Activated T-helper 2 cell treated with anti-CD3 and anti-CD28 coated beads, Interferon-gamma antibody, Interleukin-2, Interleukin-4, amounts not matched to agents 10 μg/mL and 5 μg/mL and 100 μg/mL, durations not matched to agents 14 hours and 24 hours and 36 hours (primary cell): ENCODE measurements around the gene SPAG6. TPM values are rescaled to one million over a fixed set of nuclear protein-coding genes. Genes with fewer than 3 reads are reported as not detected.

Experiments used
- DNase-seq: peaks from one replicate; pipeline ENCODE4 v3.0.0; 2021; ENCODE audit warnings: low spot score
- H3K27ac Mint-ChIP-seq: one replicate; pipeline ENCODE4 v1.8.0; 2021; ENCODE audit warnings: mixed read lengths
- H3K27me3 Mint-ChIP-seq: one replicate; pipeline ENCODE4 v1.8.0; 2021; ENCODE audit warnings: low read depth, mixed read lengths
- H3K36me3 Mint-ChIP-seq: one replicate; pipeline ENCODE4 v1.8.0; 2021; ENCODE audit warnings: low read depth, mixed read lengths
- H3K4me1 Mint-ChIP-seq: one replicate; pipeline ENCODE4 v1.8.0; 2021; ENCODE audit warnings: low read depth, mixed read lengths
- H3K4me3 Mint-ChIP-seq: one replicate; pipeline ENCODE4 v1.8.0; 2021; ENCODE audit warnings: low read depth, mild to moderate bottlenecking, moderate library complexity, mixed read lengths
- H3K9me3 Mint-ChIP-seq: one replicate; pipeline ENCODE4 v1.8.0; 2021; ENCODE audit warnings: mixed read lengths
- intact Hi-C: fragments of 100-400 bp; cut with micrococcal nuclease; formaldehyde crosslinking; loops from one replicate; pipeline ENCODE4 v1.15.1; 2023
- total RNA-seq: library from RNA; stranded (reverse); gene quantifications from 2 replicates; pipeline ENCODE4 v1.2.3, GENCODE V29; 2022

The SPAG6 gene
- total RNA-seq, 1 donor from 2014 or later, result 0.14 TPM

DNA sequence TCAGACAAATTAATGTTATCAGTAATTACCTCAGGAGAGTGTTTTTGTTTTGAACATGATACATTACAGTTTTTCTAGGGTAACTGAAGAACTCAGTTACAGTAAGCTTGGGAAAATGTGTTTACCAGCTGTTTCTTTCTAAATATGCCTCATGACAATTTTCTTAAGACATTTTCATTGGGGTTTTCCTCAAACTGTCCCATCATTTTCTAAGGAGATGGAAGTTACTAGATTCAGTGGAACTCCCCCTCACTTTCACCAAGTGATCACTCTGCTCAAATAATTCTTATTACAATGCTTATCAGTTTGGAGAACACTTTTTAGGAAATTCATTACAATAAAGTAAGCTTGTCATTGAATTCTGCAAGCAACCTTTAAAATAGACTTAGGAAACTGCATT, 6.4 kb upstream of the SPAG6 start:
- intact Hi-C loops, result no loop called here
- Mint-ChIP-seq H3K27ac (peak overlapping the region; percentile 12), H3K4me1 (peaks cover 36% of the 10 kb centered on the region), H3K4me3 (peak overlapping the region; percentile 26), H3K36me3 (peaks cover 3% of the 10 kb centered on the region), H3K9me3 (no peaks in the 10 kb centered on the region), H3K27me3 (peaks cover 62% of the 10 kb centered on the region)
- DNase-seq, result no peak

DNA sequence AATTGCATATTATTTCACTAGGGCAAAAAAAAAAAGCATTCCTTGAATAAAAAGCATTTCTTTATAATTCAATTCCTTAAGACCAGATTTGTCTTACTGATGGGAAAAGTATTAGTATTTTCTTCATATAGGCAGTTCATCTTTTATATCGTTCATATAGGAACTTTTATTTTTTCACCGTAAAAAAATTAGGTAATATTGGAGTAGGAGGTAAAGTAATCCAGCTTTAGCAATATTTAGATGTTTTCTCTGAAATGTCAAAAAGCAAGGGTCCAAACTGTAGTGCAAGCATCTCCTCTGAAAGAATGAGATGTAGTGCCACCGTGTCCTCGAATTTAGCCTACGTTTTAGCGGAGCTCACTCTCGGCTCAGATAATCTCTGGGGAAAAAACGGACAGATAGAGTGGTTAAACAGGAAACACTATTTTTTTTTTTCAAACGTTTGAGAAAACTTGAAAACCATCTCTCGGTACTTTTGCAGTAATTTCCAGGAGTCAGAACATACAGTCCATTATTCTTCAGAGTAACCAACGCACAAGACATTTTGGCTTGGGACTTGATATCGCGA, 5.5 kb upstream of the SPAG6 start:
- Mint-ChIP-seq H3K4me3 (peak overlapping the region; percentile 85), H3K9me3 (no peaks in the 10 kb centered on the region), H3K4me1 (peaks cover 44% of the 10 kb centered on the region), H3K36me3 (peaks cover 3% of the 10 kb centered on the region), H3K27me3 (peaks cover 71% of the 10 kb centered on the region), H3K27ac (peak overlapping the region; percentile 90)
- DNase-seq, result no peak
- intact Hi-C loops, result loop anchor here (1.0 to 5.0 kb wide), 8 partner anchors 16 to 843 kb away; partner anchors contain the start of genes DNAJC1 and MLLT10

DNA sequence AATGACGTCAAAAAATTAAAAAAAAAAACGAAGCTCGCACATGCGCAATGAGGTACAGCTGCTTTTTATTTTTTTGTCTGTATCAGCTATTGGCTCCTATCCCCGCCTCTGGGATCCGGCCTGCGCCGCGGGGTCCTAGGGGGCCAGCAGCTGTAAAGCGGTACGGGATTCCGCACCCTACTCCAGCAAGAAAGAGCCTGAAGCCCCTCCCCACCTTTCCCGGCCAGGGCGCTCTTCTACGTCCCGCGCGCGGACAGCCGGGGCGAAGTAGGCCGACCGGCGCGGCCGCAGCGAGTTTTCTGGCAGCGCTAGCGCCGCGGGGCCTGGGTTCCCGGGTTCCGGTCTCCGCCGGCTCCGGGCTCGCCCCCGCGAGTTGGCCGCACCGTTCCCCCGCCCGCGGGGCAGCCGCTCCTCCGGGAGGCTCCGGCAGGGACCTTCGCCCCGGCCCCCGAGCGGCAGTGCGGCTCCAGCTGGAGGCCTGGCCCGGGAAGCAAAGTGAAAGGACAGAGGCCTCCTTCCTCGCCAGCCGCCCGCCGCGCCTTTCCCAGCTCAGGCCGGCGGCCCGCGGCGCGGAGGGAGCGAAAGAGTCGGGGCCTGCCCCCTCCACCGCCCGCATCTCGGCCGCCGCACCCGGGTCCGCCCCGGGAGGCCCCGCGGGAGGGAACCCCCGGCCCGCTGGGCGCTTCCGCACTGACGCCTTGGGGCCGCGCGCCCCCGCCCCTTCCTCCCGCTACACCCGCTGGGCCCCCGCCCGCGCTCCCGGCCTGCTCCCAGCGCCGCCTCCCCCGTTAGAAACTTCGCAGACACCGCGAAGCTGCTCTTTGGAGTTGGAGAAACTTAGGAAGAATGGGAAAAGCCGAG, 4.7 kb upstream of the SPAG6 start:
- DNase-seq, result peak; percentile 69
- Mint-ChIP-seq H3K27me3 (peaks cover 70% of the 10 kb centered on the region), H3K36me3 (no peaks in the 10 kb centered on the region), H3K4me1 (peaks cover 45% of the 10 kb centered on the region), H3K27ac (peak overlapping the region; percentile 90), H3K9me3 (no peaks in the 10 kb centered on the region), H3K4me3 (peak overlapping the region; percentile 85)
- intact Hi-C loops, result loop anchor here (1.0 to 5.0 kb wide), 9 partner anchors 16 to 843 kb away; partner anchors contain the start of genes DNAJC1 and MLLT10

DNA sequence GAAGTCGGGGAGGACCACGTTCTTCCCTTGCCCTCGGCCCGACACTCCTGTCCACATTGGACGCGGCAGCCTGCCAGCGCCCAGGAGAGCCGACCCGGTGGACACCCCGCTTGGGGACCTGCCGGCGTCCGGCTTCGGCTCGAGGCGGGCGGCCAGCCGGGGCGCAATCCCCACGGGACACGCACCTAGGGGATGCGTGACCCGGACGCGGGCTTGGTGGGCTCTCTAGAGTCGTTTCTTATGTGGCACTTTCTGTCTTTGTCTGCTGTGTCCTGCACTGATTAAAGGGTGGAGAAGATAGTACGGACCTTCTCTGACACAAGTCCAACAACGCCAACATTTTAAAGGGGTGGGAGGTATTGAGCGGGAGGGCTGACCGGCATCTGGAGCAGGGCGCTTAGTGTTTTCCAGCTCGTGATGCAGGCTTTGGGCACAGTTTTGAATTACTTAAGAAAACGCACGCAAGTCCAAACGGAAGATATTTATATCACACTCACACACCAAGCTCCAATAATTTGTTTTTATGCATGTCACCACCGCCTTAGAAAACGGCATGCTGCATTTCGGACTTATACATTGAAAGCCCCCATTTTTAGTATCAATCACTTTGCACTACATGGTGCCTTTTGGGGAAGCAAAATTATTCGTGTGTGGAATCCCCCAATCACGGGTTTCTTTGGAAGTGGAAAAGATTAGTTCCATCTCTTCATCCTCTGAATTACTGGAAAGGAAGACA, 3.9 kb upstream of the SPAG6 start:
- Mint-ChIP-seq H3K4me3 (peak overlapping the region; percentile 74), H3K27ac (peak overlapping the region; percentile 79), H3K9me3 (no peaks in the 10 kb centered on the region), H3K36me3 (no peaks in the 10 kb centered on the region), H3K4me1 (peaks cover 48% of the 10 kb centered on the region), H3K27me3 (peaks cover 77% of the 10 kb centered on the region)
- DNase-seq, result no peak
- intact Hi-C loops, result loop anchor here (1.0 to 5.0 kb wide), 6 partner anchors 25 to 844 kb away; partner anchors contain the start of genes DNAJC1 and MLLT10

DNA sequence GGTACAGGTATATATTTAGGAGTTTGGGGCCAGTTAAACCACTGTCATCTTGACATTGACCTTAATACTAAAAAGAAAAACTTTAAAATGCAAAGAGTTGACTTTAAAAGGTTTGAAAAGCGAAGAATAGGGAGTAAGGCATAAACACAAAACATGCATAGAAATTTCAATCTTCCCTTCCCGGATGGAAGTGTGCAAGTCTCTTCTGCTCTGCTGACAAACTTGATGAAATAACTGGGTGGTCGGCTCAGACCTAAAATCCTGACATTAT, 3.4 kb upstream of the SPAG6 start:
- DNase-seq, result no peak
- intact Hi-C loops, result loop anchor here (1.0 to 5.0 kb wide), 7 partner anchors 25 to 845 kb away; partner anchors contain the start of genes DNAJC1 and MLLT10
- Mint-ChIP-seq H3K36me3 (no peaks in the 10 kb centered on the region), H3K4me1 (peaks cover 47% of the 10 kb centered on the region), H3K27me3 (peaks cover 78% of the 10 kb centered on the region), H3K4me3 (peak overlapping the region; percentile 74), H3K9me3 (no peaks in the 10 kb centered on the region), H3K27ac (no peak overlapping the region)

DNA sequence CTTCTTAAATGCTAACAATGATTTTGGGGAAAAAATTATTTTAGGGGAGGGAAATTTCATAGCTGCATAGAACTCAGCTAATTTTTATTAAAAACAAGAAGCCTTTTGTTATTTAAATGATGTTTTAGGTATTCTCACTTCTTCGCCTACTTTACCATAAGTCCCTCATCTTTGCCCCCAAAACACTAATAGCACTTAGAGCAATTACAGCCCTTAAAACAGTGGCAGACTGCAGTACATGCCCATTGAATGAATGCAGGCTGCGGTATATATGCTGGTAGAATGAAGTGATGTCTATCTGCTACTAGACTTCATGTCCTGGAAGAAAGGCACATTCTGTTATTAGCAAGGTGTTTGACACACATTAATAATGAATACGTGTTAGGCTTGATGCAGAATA, 2.9 kb upstream of the SPAG6 start:
- Mint-ChIP-seq H3K27ac (no peak overlapping the region), H3K27me3 (peaks cover 75% of the 10 kb centered on the region), H3K4me1 (peaks cover 42% of the 10 kb centered on the region), H3K36me3 (no peaks in the 10 kb centered on the region), H3K9me3 (no peaks in the 10 kb centered on the region), H3K4me3 (no peak overlapping the region)
- intact Hi-C loops, result loop anchor here (2.0 to 5.0 kb wide), 3 partner anchors 134 to 845 kb away; partner anchors contain the start of gene MLLT10
- no peak for DNase-seq

DNA sequence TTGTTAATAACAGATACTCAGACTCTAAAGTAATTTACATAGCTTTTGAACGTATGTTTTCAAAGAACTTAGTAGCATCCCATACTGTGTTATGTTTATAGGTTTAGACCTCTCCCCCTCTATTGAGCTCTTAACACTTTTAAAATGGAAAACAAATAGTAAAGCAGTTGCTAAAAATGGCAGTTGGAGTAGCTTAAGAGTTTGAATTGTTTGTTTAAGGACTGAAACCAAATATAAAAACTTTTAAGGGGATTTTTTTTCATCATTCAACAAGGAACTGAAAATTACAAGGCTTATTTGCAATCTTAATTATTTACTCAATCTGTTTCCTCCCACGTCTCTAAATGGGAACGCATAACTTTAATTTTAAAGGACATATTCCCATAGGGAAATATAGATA, 1.6 kb upstream of the SPAG6 start:
- H3K4me3 Mint-ChIP-seq, result no peak overlapping the region
- DNase-seq, result no peak
- H3K27ac Mint-ChIP-seq, result no peak overlapping the region
- H3K4me1 Mint-ChIP-seq, result peaks cover 32% of the 10 kb centered on the region
- H3K9me3 Mint-ChIP-seq, result no peaks in the 10 kb centered on the region
- peaks cover 73% of the 10 kb centered on the region for H3K27me3 Mint-ChIP-seq
- intact Hi-C loops, result loop anchor here (1.0 to 5.0 kb wide), 5 partner anchors 8 to 857 kb away; partner anchors contain the start of gene MLLT10
- H3K36me3 Mint-ChIP-seq, result no peaks in the 10 kb centered on the region

DNA sequence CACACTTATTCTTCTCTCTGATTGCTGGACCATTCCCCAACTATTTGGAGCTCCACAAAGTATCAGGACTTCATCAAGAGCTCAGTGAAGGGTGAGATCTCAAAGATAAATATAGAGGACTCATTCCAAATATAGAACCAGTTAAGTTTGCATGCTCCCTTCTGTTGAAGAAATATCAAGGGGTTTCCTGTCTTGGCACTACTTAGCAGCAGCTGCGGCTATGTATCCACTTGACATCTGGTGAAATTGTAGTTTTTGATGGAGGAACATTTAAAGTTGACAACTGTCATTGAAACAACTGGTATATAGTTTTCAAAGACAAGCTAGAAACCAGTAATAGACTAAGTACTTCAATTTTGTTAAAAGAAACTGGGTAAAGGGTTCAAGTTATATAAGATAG, 1.0 kb upstream of the SPAG6 start:
- Mint-ChIP-seq H3K9me3 (no peaks in the 10 kb centered on the region), H3K4me1 (peaks cover 28% of the 10 kb centered on the region), H3K4me3 (peak overlapping the region; percentile 45), H3K27ac (no peak overlapping the region), H3K27me3 (peaks cover 70% of the 10 kb centered on the region), H3K36me3 (no peaks in the 10 kb centered on the region)
- DNase-seq, result no peak
- intact Hi-C loops, result loop anchor here (1.0 to 5.0 kb wide), 4 partner anchors 9 to 857 kb away; partner anchors contain the start of gene MLLT10

DNA sequence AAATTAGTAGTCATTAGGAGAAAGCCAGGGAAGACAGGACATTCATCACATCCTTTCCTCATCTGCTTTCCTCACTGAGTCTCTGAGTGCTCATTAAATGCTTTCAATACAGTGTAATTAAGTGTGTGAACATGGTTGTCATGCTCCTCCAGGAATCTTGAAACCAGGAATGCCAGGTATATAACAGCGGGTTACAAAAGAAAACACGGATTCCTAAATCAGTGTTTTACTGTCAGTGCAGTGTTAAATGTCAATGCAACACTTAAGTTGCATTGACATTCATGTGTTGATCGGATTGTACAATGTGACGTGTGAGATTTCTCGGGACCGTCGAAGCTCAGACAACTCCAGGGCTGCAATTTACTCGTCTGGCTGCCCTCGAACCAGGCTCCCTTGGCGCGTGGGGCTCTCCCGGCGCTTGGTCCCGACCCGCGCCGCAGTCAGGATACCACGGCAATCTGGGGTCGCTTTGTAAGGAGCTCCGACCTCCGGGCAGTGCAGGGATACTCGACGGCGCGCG, 455 bp upstream of the SPAG6 start:
- Mint-ChIP-seq H3K27ac (no peak overlapping the region), H3K4me1 (peaks cover 23% of the 10 kb centered on the region), H3K9me3 (no peaks in the 10 kb centered on the region), H3K36me3 (no peaks in the 10 kb centered on the region), H3K4me3 (peak overlapping the region; percentile 45), H3K27me3 (peaks cover 71% of the 10 kb centered on the region)
- no peak for DNase-seq
- intact Hi-C loops, result loop anchor here (1.0 to 5.0 kb wide), 4 partner anchors 10 to 856 kb away; partner anchors contain the start of gene MLLT10

DNA sequence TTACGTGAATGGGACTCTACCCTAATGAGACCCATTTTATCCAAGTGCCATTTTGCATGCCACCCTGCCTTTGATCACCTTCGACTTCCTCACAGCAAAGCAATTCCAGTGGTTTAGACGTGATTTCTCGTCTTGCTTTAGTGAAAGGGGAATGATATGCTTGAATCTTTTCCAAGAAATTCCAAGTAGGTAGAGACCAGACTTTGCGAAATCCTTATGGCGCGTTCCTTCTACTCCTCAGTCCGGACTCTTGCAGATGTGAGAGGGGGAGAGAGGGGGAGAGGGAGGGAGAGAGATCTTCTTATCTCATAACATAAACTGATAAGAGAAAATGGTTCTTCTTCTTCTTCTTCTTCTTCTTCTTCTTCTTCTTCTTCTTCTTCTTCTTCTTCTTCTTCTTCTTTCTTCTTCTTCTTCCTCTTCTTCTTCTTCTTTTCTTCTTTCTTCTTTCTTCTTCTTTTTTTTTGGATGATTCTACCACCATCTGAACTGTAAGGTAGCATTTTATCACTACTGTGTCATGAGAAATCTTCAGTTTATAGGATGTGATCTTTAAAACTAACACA, 883 bp downstream of the SPAG6 start:
- no peaks in the 10 kb centered on the region for H3K9me3 Mint-ChIP-seq
- H3K27me3 Mint-ChIP-seq, result peaks cover 76% of the 10 kb centered on the region
- H3K4me3 Mint-ChIP-seq, result peak overlapping the region; percentile 60

DNA sequence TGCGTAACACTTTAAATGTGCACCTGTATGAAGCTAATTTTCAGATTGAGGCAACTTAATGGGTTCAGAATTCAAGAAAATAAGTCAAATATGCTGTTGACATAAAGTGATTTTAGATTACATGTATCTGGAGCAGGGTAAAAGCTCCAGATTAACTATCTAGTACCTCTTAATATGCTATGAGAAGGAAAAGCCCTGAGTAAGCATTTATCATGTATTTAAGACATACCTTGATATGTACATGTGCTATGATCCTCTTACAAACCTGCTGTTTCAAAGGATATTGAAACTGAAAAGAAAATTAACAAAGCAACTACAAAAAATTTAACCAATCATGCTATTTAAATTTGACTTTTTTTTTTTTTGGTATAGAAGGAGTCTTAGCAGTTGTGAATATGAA, 4.5 kb downstream of the SPAG6 start:
- H3K36me3 Mint-ChIP-seq, result no peaks in the 10 kb centered on the region
- no peak overlapping the region for H3K27ac Mint-ChIP-seq
- no peak overlapping the region for H3K4me3 Mint-ChIP-seq
- peaks cover 59% of the 10 kb centered on the region for H3K27me3 Mint-ChIP-seq
- DNase-seq, result no peak
- peaks cover 5% of the 10 kb centered on the region for H3K4me1 Mint-ChIP-seq
- intact Hi-C loops, result no loop called here
- H3K9me3 Mint-ChIP-seq, result no peaks in the 10 kb centered on the region

More for the DNA sequence above, 883 bp downstream of the SPAG6 start:
- intact Hi-C loops, result no loop called here
- H3K27ac Mint-ChIP-seq, result no peak overlapping the region
- peaks cover 19% of the 10 kb centered on the region for H3K4me1 Mint-ChIP-seq
- no peak for DNase-seq
- H3K36me3 Mint-ChIP-seq, result no peaks in the 10 kb centered on the region

DNA sequence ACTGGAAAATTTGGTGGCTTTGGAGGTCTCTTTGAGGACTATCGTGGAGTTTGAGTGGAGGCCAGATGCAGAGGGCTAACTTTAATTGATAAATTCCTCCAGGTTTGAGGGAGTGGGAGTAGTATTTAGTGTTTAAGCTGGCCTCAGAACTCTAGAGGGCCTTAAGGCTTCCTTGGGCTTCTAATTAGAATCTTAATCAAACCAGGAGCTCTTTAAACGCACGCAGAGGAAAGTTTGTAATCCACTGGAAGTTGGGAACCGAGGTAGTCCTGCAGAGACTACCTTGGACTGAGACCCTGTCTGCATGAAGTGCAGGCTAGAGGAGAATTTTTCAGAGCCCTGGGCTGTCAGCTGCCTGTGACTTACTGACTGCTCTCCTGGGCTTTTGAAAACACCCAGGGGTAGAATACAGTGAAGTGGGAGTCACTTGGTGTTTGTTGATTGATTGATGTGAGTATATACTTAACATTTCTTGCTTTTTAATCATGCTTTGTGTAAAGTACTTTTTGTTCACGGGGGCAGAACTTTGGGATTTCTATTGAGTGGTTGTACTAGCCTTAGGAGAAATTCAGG, 5.9 kb downstream of the SPAG6 start:
- H3K4me1 Mint-ChIP-seq, result peaks cover 2% of the 10 kb centered on the region
- H3K27ac Mint-ChIP-seq, result no peak overlapping the region
- H3K36me3 Mint-ChIP-seq, result no peaks in the 10 kb centered on the region
- peaks cover 52% of the 10 kb centered on the region for H3K27me3 Mint-ChIP-seq
- DNase-seq, result no peak
- H3K9me3 Mint-ChIP-seq, result no peaks in the 10 kb centered on the region
- intact Hi-C loops, result no loop called here
- H3K4me3 Mint-ChIP-seq, result no peak overlapping the region
